ENCODE results near the gene CRYBA4.

GRCh38 chr22:26618455-26618854 lies 3.3 kb upstream of the CRYBA4 start:
- no peak for TF ChIP-seq POLR2A (IDR thresholded peaks at IDR 0.05)
- no peak for TF ChIP-seq CTCF (IDR thresholded peaks at IDR 0.05)

All from tibial nerve (tissue), 3 donors.